Thymus (tissue), 11 donors: Measurements from ENCODE around the gene GDF10. TPM values are rescaled to one million over a fixed set of nuclear protein-coding genes. Genes with fewer than 3 reads are reported as not detected.

ENCODE experiments used
- DNase-seq, 9 donors: peaks; one replicate each; pipeline ENCODE4 v3.0.0-alpha.2; 2013; ENCODE audit warnings: low spot score in 9 of 9, low read depth in 6 of 9, missing footprints in 1 of 9
- H3K27ac ChIP-seq, 2 donors: one replicate each; pipeline ENCODE4 v1.5.1; 2013; ENCODE audit warnings: control low read depth in 1 of 2, low read depth in 1 of 2, low read length in 1 of 2, mild to moderate bottlenecking in 1 of 2, moderate library complexity in 1 of 2
- H3K27me3 ChIP-seq, 2 donors: one replicate each; pipeline ENCODE4 v1.5.1; 2013; ENCODE audit warnings: low read length in 1 of 2; ENCODE audit not compliant: control insufficient read depth in 2 of 2, insufficient read depth in 1 of 2
- H3K36me3 ChIP-seq, 2 donors: one replicate each; pipeline ENCODE4 v1.5.1; 2013; ENCODE audit warnings: low read length in 1 of 2, mild to moderate bottlenecking in 1 of 2, moderate library complexity in 1 of 2; ENCODE audit not compliant: control insufficient read depth in 2 of 2, insufficient read depth in 2 of 2
- H3K4me1 ChIP-seq, 2 donors: one replicate each; pipeline ENCODE4 v1.5.1; 2013; ENCODE audit warnings: low read length in 2 of 2; ENCODE audit not compliant: control insufficient read depth in 2 of 2, insufficient read depth in 2 of 2
- H3K4me3 ChIP-seq, 2 donors: one replicate each; pipeline ENCODE4 v1.5.1; 2013; ENCODE audit warnings: low read length in 2 of 2, control low read depth in 1 of 2, mild to moderate bottlenecking in 1 of 2
- H3K9me3 ChIP-seq, 2 donors: one replicate each; pipeline ENCODE4 v1.5.1; 2013; ENCODE audit warnings: low read length in 1 of 2, mild to moderate bottlenecking in 1 of 2; ENCODE audit not compliant: control insufficient read depth in 2 of 2, insufficient read depth in 1 of 2
- WGBS: extraction: QIAGEN DNeasy Blood & Tissue Kit; methylation state at CpG from one replicate; pipeline ENCODE4 v1.1.7; 2013; 5-methylcytosine and 5-hydroxymethylcytosine counted together
- polyA plus RNA-seq: library from polyadenylated mRNA; stranded (reverse); fragments of 200-250 nt; gene quantifications from one replicate; pipeline ENCODE4 v1.2.3, GENCODE V29; 2013
- total RNA-seq: library from RNA; stranded (reverse); fragments of 120-200 nt; gene quantifications from one replicate; pipeline ENCODE4 v1.2.4, GENCODE V29; 2013
- donor health status: healthy.

GDF10 gene
- total and polyA plus RNA-seq, 2 donors, result 0.39 to 0.47 TPM

DNA sequence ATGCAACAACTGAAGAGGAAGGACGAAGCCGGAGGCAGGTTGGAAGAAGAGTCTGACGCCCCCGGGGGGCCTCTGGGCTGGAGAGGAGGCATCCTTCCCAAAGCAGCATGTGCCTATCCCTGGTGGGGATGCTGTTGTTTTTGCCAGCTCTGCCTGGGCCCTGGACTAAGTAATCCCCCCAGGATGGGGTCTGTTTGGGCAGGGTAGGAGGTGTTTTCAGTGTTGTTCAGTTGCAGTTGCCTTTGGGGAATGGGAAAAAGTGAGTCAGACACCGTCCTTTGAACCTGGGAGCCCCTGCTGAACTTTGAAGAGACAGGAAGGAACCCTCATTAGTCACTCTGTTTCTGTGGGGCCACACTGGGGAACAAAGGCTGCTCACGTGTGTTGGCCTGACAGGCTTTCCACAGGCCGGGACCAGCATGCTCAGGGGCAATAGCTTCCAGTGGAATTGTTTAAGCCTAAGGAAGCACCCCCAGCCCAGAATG lies 35.2 kb upstream of the GDF10 start:
- Histone ChIP-seq H3K27me3 (no peaks in the 10 kb centered on the region), H3K4me3 (no peak overlapping the region), H3K27ac (peak overlapping the region; percentile 62 to 74), H3K36me3 (no peaks in the 10 kb centered on the region), H3K9me3 (peaks cover 0 to 7% of the 10 kb centered on the region in 2 donors), H3K4me1 (peaks cover 24 to 49% of the 10 kb centered on the region in 2 donors)
- WGBS, result 56% methylated on average over 7 of the region's 7 CpGs
- DNase-seq, result peak in 7 of 9 donors; percentile 38 to 84 (median 65)

DNA sequence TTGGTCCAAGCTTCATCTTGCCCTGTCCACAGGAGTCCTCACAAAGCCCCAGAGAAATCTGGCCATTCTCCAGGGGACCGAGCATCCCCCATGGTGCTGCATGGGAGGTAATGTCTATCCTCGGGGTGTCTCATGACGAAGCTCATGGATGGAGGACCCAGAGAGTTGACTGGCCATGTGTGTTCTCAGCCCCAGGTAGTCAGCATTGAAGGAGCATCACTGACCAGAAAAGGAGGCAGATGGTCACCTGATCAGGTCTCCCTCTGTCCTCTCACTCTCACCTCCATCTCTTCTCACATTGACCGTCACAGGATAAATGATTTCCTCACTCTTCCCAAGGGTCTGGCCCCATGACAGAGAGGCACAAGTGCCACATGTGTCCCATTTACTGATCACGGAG lies 33.4 kb upstream of the GDF10 start:
- Histone ChIP-seq H3K27ac (no peak overlapping the region), H3K36me3 (no peaks in the 10 kb centered on the region), H3K4me3 (no peak overlapping the region), H3K9me3 (peaks cover 0 to 7% of the 10 kb centered on the region in 2 donors), H3K4me1 (peaks cover 12 to 34% of the 10 kb centered on the region in 2 donors), H3K27me3 (no peaks in the 10 kb centered on the region)
- 98% methylated on average over 5 of the region's 5 CpGs for WGBS
- no peak for DNase-seq

- peaks cover 0 to 7% of the 10 kb centered on the region in 2 donors for H3K9me3 ChIP-seq
- no peak for DNase-seq
- H3K4me3 ChIP-seq, result no peak overlapping the region
- no peaks in the 10 kb centered on the region for H3K27me3 ChIP-seq
- no peak overlapping the region for H3K27ac ChIP-seq
- H3K36me3 ChIP-seq, result no peaks in the 10 kb centered on the region
- 98% methylated on average over 9 of the region's 9 CpGs for WGBS
- peaks cover 12 to 20% of the 10 kb centered on the region in 2 donors for H3K4me1 ChIP-seq
Observed at GRCh38 chr10:47268696-47269095, 31.3 kb upstream of the GDF10 start.

- H3K4me3 ChIP-seq, result no peak overlapping the region
- no peaks in the 10 kb centered on the region for H3K27me3 ChIP-seq
- no peak for DNase-seq
- whole genome bisulfite sequencing, result 74% methylated on average over 5 of the region's 5 CpGs
- H3K9me3 ChIP-seq, result peaks cover 0 to 7% of the 10 kb centered on the region in 2 donors
- H3K36me3 ChIP-seq, result no peaks in the 10 kb centered on the region
- H3K4me1 ChIP-seq, result peaks cover 11 to 14% of the 10 kb centered on the region in 2 donors
- H3K27ac ChIP-seq, result no peak overlapping the region
Observed at GRCh38 chr10:47269294-47269693, 30.7 kb upstream of the GDF10 start.

GRCh38 chr10:47276071-47276470 lies 23.9 kb upstream of the GDF10 start:
- Histone ChIP-seq H3K4me3 (no peak overlapping the region), H3K9me3 (no peaks in the 10 kb centered on the region), H3K27ac (no peak overlapping the region), H3K27me3 (no peaks in the 10 kb centered on the region), H3K4me1 (peaks cover 24 to 29% of the 10 kb centered on the region in 2 donors), H3K36me3 (no peaks in the 10 kb centered on the region)
- WGBS, result 93% methylated on average over 2 of the region's 2 CpGs
- no peak for DNase-seq

DNA sequence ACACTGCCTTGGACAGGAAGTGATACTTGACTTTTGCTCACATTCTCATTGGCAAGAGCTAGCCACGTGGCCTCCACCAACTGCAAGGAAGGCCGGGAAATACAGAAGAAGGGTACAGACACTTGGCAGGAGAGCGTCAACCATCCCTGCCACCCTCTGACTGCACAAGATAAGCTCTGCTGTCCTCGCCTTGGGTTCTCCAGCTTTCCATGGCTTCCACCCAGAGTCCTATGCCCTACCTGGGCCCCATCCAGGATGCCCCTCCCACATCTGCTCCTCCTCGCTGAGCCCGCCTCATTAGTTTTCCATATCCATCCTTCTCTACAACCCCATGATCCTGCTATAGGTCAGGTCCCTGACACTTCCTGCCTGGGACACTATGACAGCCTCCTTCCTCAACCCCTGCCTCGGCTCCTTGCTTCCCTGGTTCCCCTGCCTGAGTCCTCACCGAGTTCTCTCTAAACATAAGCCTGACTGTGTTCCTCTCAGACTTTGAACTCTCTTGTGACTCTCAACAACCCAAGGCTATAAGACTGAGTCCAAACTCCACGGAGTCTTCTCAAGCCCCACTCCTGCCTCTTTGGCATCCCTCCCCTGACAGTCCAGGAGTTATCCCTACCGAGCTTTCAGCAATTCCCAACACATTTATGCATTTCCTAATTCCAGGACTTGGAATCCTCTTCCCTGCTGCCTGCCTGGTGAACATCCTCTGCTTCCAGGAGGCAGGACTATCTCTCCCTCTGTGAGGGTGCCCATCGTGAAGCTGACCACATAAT lies 23.2 kb upstream of the GDF10 start:
- Histone ChIP-seq H3K4me3 (no peak overlapping the region), H3K36me3 (no peaks in the 10 kb centered on the region), H3K4me1 (peaks cover 24 to 29% of the 10 kb centered on the region in 2 donors), H3K27ac (peak overlapping the region in 1 of 2 donors; percentile 14), H3K9me3 (no peaks in the 10 kb centered on the region), H3K27me3 (no peaks in the 10 kb centered on the region)
- 96% methylated on average over 11 of the region's 11 CpGs for WGBS
- DNase-seq, result no peak

GRCh38 chr10:47277352-47278151 lies 22.4 kb upstream of the GDF10 start:
- H3K9me3 ChIP-seq, result no peaks in the 10 kb centered on the region
- 45% methylated on average over 7 of the region's 7 CpGs for WGBS
- no peaks in the 10 kb centered on the region for H3K36me3 ChIP-seq
- H3K27ac ChIP-seq, result peak overlapping the region; percentile 55 to 62
- no peaks in the 10 kb centered on the region for H3K27me3 ChIP-seq
- peaks cover 24 to 29% of the 10 kb centered on the region in 2 donors for H3K4me1 ChIP-seq
- DNase-seq, result peak in 3 of 9 donors; percentile 23 to 65 (median 53)
- no peak overlapping the region for H3K4me3 ChIP-seq

DNA sequence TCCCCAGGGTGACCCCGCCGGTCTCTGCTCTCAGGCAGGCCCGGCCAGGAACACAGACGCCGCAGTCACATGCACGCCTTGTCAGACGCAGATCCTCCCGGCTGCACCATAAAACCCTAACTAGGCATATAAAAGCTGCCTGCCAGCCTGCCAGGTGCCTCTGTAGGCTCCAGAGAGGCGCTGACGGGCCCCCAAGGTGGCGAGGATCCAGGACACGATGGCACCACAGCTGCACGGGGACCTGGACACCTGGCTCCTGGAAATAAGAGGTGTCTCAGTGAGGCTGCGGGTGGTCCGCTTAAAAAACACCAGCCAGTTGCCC lies 21.9 kb upstream of the GDF10 start:
- 33% methylated on average over 15 of the region's 15 CpGs for WGBS
- H3K27ac ChIP-seq, result peak overlapping the region in 1 of 2 donors; percentile 55
- H3K27me3 ChIP-seq, result no peaks in the 10 kb centered on the region
- peak in 2 of 9 donors; percentile 28 to 29 for DNase-seq
- peaks cover 24 to 29% of the 10 kb centered on the region in 2 donors for H3K4me1 ChIP-seq
- no peak overlapping the region for H3K4me3 ChIP-seq
- H3K9me3 ChIP-seq, result no peaks in the 10 kb centered on the region
- no peaks in the 10 kb centered on the region for H3K36me3 ChIP-seq

- H3K27me3 ChIP-seq, result no peaks in the 10 kb centered on the region
- H3K27ac ChIP-seq, result no peak overlapping the region
- WGBS, result 100% methylated on average over 3 of the region's 3 CpGs
- peaks cover 24 to 29% of the 10 kb centered on the region in 2 donors for H3K4me1 ChIP-seq
- H3K36me3 ChIP-seq, result no peaks in the 10 kb centered on the region
- no peaks in the 10 kb centered on the region for H3K9me3 ChIP-seq
- H3K4me3 ChIP-seq, result no peak overlapping the region
- no peak for DNase-seq
Observed at GRCh38 chr10:47278720-47279119, 21.3 kb upstream of the GDF10 start.
